SK-N-MC (cell line): Measurements from ENCODE around the gene FHIT.

Source experiments
- EZH2 ChIP-seq: fragments of 200-600 bp; sonication (generic); IDR thresholded peaks from one replicate; pipeline ENCODE4 v1.6.1; 2017; ENCODE audit warnings: antibody characterized with exemption
- POLR2AphosphoS5 ChIP-seq: IDR thresholded peaks from 2 replicates; pipeline ENCODE4 v1.6.1; 2012; ENCODE audit warnings: mild to moderate bottlenecking, low read depth, low read length, borderline replicate concordance

- no peak for TF ChIP-seq EZH2
- TF ChIP-seq POLR2AphosphoS5 = no peak
Measured at GRCh38 chr3:60767536-60767935, 483.7 kb downstream of the FHIT start.
